GM19372 (cell line): ENCODE results near the gene PLTP.
"Not testable (repeated sequence)": the region's sequence is repeated elsewhere in the genome, so short reads cannot be mapped to it uniquely, and the experiment has no call there.

ENCODE experiments used
- ATAC-seq: cut with Tn5 transposase; IDR thresholded peaks from one replicate; pipeline ENCODE4 v1.9.1; 2021; ENCODE audit warnings: mild to moderate bottlenecking, low read depth, moderate library complexity; ENCODE audit not compliant: unreplicated experiment

The PLTP gene

GRCh38 chr20:45944965-45945677, 33.2 kb upstream of the PLTP start:
- no peak for ATAC-seq

DNA sequence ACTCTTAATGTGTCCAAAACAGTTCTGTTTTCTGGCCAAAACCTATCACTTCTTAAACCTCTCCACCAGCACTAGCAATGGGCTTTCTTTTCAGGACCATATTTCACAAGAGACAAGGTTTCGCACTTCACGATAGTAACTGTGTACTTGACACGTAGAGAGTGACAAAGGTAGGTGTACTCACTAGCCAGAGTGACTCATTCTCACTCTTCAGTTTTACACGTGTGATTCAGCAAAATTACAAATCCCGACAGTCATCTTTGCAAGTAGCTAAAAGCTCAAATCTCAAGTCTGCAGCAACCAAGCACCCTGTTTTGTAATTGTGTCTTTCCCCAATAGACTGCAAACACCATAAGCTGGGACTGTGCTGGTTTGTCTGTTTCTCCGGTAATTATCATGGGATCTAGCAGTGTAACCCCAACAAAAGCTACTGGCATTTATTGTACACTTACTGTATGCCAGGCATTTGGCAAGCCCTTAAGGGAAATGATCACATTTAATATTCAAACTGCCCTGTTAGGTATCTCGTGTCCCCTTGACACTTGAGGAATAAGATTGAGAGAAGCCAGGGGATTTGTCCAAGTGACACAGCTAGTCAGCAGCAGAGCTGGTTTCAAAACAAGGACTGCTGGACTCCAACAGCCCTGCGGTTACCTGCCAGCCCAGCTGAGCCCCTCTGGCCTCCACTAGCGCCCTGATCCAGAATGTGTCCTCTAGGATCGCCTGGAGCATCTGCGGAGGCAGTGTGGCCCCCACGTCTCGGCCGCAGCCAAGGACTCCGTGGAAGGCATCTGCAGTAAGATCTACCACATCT, 32.4 kb upstream of the PLTP start:
- ATAC-seq: no peak

DNA sequence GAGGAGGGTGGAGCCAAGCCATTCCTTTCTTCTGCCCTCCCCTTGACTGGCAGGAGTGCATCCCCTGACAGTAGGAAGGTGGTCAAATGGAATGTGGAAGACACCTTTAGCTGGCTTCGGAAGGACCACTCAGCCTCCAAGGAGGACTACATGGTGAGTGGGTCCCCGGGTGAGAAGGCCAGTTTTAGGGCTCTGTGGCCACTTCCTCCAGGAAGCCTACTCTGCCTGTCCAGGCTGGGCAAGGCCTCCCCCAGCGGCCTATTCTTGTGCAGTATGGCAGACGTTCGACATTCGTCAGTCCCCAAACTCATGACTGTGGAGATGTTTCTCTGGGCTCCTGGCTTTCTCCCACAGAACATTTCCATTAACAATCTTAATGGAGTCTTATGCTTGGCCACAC, 31.7 kb upstream of the PLTP start:
- no peak for ATAC-seq

GRCh38 chr20:45940469-45940868, 28.5 kb upstream of the PLTP start:
- ATAC-seq: no peak

GRCh38 chr20:45940053-45940452, 28.1 kb upstream of the PLTP start:
- ATAC-seq: no peak

GRCh38 chr20:45938727-45939438, 26.9 kb upstream of the PLTP start:
- no peak for ATAC-seq

DNA sequence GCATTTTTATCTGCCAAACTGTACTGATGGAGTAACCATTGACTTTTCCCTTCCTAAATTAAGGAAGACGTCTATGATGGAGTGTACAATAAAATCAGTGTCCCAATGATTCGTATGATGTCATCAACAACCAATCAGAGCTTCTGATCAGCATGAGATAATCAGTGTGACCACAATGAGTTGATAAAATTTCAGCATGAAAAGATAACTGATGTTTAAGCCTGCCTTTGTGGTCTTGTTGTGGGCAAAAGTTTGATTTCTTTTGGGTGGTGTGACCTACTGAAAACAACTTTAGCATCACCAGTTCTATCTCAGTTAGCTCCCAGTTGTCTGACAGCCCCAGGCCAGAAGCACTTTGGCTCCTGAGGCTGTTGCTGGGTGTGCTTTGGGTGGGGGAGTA, 25.8 kb upstream of the PLTP start:
- no peak for ATAC-seq

GRCh38 chr20:45935416-45936046, 23.6 kb upstream of the PLTP start:
- no peak for ATAC-seq

DNA sequence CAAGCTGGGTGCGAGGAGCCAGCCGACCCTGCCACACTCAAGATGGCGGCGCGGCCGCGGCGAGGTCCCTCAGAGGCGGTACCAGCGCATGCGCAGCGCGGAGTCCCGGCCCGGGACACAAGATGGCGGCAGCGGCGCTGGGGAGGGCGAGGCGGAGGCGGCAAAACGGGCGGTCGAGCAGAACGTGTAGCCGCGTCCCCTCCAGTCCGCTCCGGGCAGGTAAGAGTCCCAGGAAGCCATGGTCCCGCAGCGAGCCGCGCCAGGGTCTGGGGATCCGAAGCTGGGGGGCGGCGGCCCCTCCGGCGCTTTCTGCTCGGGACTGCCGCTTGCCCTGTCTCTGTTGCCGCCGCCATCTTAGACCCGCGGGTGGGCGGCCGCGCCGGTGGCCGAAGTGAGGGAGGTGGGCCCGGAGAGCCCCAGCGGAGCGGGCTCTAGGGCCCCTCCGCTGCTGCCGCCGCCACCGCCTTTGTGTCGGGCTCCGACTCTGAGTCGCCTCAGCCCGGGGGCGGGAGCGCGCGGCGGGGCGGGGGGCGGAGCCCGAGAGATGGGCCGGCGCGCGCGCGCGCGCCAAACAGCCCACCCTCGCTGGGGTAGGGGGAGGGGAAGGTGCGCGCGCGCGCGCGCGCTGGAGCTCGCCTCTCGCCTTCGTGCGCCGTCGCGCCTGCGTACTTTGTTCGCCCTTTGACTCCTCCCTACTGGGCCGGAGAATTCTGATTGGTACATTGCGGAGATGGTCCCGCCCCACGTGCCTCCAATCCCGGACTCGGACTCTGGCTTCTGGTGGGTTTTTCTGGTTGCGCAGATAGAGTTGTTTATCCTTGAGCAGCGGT, 22.8 kb upstream of the PLTP start, which contains the start of gene PCIF1:
TSS of gene PCIF1 (plus strand) at position 98 of the 830 bp plus-strand sequence. CDS start 4,317 bp downstream, outside the sequence.
- ATAC-seq: peak; percentile 84

DNA sequence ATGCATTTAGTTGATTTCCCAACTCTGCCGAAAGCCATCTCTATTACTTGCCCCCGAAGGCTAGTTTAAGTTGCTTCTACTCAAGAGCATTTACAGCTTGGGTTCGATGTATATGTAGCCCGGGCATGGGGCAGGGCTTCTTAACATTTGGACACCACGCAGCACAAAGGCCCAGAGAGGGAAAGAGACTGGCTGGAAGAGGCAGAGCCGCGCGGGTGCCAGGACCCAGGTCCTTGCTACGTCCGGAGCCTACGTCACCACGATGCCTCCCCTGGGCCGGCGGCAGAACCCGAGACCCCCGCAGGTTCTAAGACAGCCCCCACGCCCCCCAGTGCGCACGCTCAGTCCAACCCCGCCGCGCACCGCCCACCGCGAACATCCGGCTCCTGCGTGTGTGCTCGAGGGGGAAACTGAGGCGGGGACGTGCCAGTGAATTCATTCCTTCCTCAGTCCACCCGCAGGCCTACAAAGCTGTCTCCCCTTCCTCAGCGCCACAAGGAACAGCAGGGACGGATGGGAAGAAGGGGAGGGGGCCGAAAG, 22.2 kb upstream of the PLTP start:
- peak; percentile 2 for ATAC-seq

- ATAC-seq: no peak
Measured at GRCh38 chr20:45933266-45934045, 21.5 kb upstream of the PLTP start.

GRCh38 chr20:45931680-45932079, 19.7 kb upstream of the PLTP start:
- ATAC-seq: not testable (repeated sequence)

- ATAC-seq: no peak
Measured at GRCh38 chr20:45927071-45927878, 15.3 kb upstream of the PLTP start.

- no peak for ATAC-seq
Measured at GRCh38 chr20:45926731-45927070, 14.7 kb upstream of the PLTP start.

DNA sequence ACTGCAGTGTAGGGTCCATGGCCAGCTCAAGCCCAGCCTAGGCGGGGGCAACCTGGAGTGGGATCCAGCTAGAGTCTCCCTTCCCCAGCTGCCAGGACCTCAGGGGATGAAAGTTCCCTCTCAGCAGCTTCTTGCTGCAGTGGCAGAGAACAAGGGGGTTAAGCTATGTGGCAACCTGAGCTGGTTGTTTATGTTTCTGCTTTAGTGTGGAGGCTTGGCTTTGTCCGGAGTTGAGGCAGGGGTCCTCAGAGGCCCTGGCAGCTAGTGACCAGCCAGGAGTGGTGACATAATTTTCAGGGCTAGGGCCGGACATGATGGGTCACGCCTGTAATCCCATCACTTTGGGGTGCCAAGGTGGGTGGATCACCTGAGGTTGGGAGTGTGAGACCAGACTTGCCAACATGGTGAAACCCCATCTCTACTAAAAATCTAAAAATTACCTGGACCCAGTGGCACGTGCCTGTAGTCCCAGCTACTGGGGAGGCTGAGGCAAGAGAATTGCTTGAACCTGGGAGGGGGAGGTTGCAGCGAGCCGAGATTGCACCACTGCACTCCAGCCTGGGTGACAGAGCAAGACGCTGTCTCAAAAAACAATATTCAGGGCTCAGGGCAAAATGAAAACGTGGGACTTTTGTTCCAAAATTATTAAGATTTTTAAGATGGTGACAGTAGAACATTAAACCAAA, 14.0 kb upstream of the PLTP start:
- no peak for ATAC-seq

- no peak for ATAC-seq
Measured at GRCh38 chr20:45924391-45925261, 12.7 kb upstream of the PLTP start.
